Adrenal gland (tissue), 12 donors: ENCODE data around the gene NRP1. TPM values are rescaled to one million over a fixed set of nuclear protein-coding genes. Genes with fewer than 3 reads are reported as not detected.

Experiments used
- DNase-seq, 7 donors: peaks; one replicate each; pipeline ENCODE4 v3.0.0-alpha.2; 2019 to 2020
- H3K27ac ChIP-seq, 5 donors: fragments of 200-600 bp; sonication (generic) in 4 of 5; 1 replicate in 3 of 5; 2 replicates in 2 of 5; pipeline versions ENCODE4 v1.5.1 to v1.8.0; 2016 to 2020; ENCODE audit warnings: mild to moderate bottlenecking in 1 of 5
- H3K27me3 ChIP-seq: fragments of 200-600 bp; 2 replicates; pipeline ENCODE4 v1.8.0; 2021
- H3K36me3 ChIP-seq, 2 donors: fragments of 200-600 bp; replicated peaks in 1 of 2; 1 replicate in 1 of 2; 2 replicates in 1 of 2; pipeline versions ENCODE4 v1.5.1 to v1.8.0; 2018 to 2022
- H3K4me1 ChIP-seq, 2 donors: fragments of 200-600 bp; replicated peaks in 1 of 2; 1 replicate in 1 of 2; 2 replicates in 1 of 2; pipeline versions ENCODE4 v1.5.1 to v1.8.0; 2018 to 2021
- H3K4me3 ChIP-seq, 4 donors: fragments of 200-600 bp; sonication (generic) in 3 of 4; one replicate each; pipeline ENCODE4 v1.5.1; 2016 to 2018
- H3K9me3 ChIP-seq, 3 donors: fragments of 200-600 bp; sonication (generic) in 1 of 3; replicated peaks in 1 of 3; 1 replicate in 2 of 3; 2 replicates in 1 of 3; pipeline versions ENCODE4 v1.5.1 to v1.8.0; 2016 to 2021
- CTCF ChIP-seq, 6 experiments: fragments of 450-650 bp in 4 of 6; fragments of 200-600 bp in 2 of 6; sonication (generic) in 1 of 6; IDR thresholded peaks; 1 replicate in 5 of 6; 2 replicates in 1 of 6; pipeline versions ENCODE4 v1.5.1 to v1.8.0; 2016 to 2021; ENCODE audit warnings: antibody characterized with exemption in 6 of 6, mild to moderate bottlenecking in 2 of 6, moderate library complexity in 1 of 6
- POLR2A ChIP-seq, 2 donors: fragments of 450-650 bp; IDR thresholded peaks; one replicate each; pipeline ENCODE4 v1.6.1; 2017; ENCODE audit warnings: antibody characterized with exemption in 2 of 2, mild to moderate bottlenecking in 2 of 2, moderate library complexity in 1 of 2
- WGBS, 4 donors: extraction: QIAGEN DNeasy Blood & Tissue Kit in 2 of 4; methylation state at CpG; one replicate each; pipeline versions ENCODE4 v1.1.5 to v1.1.7; 2013 to 2017; 5-methylcytosine and 5-hydroxymethylcytosine counted together
- intact Hi-C, 2 donors: fragments of 100-400 bp; cut with DNase I; formaldehyde crosslinking; loops; one replicate each; pipeline versions ENCODE4 v1.14.1 to v1.15.0; 2022 to 2023
- polyA plus RNA-seq, 3 donors: library from polyadenylated mRNA; stranded (reverse); fragments of 200-250 nt in 2 of 3; fragments of 350-450 nt in 1 of 3; fragmentation: Illumina TruSeq in 1 of 3; extraction: RNeasy Lipid Tissue Mini Kit (QIAGEN cat#74804) in 1 of 3; gene quantifications; one replicate each; pipeline ENCODE4 v1.2.3, GENCODE V29; 2013 to 2014
- total RNA-seq, 9 donors: library from RNA; depleted of rRNA in 4 of 9; stranded (reverse); fragments of >200 nt in 4 of 9; fragments of 120-200 nt in 1 of 9; fragmentation: NEBNext Ultra II Directional in 1 of 9; extraction: Animal tissue kit (Norgen Biotek cat#: 25700) in 1 of 9; gene quantifications; one replicate each; pipeline versions ENCODE4 v1.1.0 to v1.2.4, GENCODE V29; 2013 to 2023
- donor health status: healthy with polysubstance abuse.
- donor health status: Bipolar disorder and iron deficiency.
- donor health status: DM: yes; HTN: yes; CAD: no.
- donor health status: DM: no; HTN: no; CAD: no.
- donor health status: DM: no; HTN: no; CAD: no.
- donor health status: DM: yes; HTN: yes; CAD: no.

The NRP1 gene
- total and polyA plus RNA-seq, 12 donors = 20.2 to 151 (median 92.1) TPM

- no peaks in the 10 kb centered on the region for H3K36me3 ChIP-seq
- H3K27ac ChIP-seq = peak overlapping the region in 2 of 5 donors; percentile 55 to 62
- peaks cover 0 to 5% of the 10 kb centered on the region in 2 donors for H3K4me1 ChIP-seq
- no peaks in the 10 kb centered on the region for H3K9me3 ChIP-seq
- H3K4me3 ChIP-seq = no peak overlapping the region
- no peak for TF ChIP-seq CTCF (IDR thresholded peaks at IDR 0.05)
- no peak for TF ChIP-seq POLR2A (IDR thresholded peaks at IDR 0.05)
- 72 to 85% (median 82%) methylated on average over 8 of the region's 8 CpGs for WGBS, 4 donors
- H3K27me3 ChIP-seq = no peaks in the 10 kb centered on the region
- no peak for DNase-seq
- intact Hi-C loops = no loop called here
Observed at GRCh38 chr10:33153251-33153967, 181.1 kb downstream of the NRP1 start.

- H3K36me3 ChIP-seq = no peaks in the 10 kb centered on the region
- H3K4me3 ChIP-seq = no peak overlapping the region
- intact Hi-C loops = no loop called here
- 87 to 92% (median 91%) methylated on average over 4 of the region's 4 CpGs for WGBS, 4 donors
- peak overlapping the region in 1 of 5 donors; percentile 41 for H3K27ac ChIP-seq
- no peak for TF ChIP-seq CTCF (IDR thresholded peaks at IDR 0.05)
- no peak for TF ChIP-seq POLR2A (IDR thresholded peaks at IDR 0.05)
- peaks cover 0 to 5% of the 10 kb centered on the region in 2 donors for H3K4me1 ChIP-seq
- no peaks in the 10 kb centered on the region for H3K9me3 ChIP-seq
- no peak for DNase-seq
- H3K27me3 ChIP-seq = no peaks in the 10 kb centered on the region
Observed at GRCh38 chr10:33152750-33153149, 181.7 kb downstream of the NRP1 start.

GRCh38 chr10:33152146-33152545, 182.3 kb downstream of the NRP1 start:
- DNase-seq = peak in 3 of 7 donors; percentile 16 to 32 (median 22)
- H3K36me3 ChIP-seq = no peaks in the 10 kb centered on the region
- peak overlapping the region in 2 of 5 donors; percentile 41 to 75 for H3K27ac ChIP-seq
- WGBS, 4 donors = 64 to 69% (median 67%) methylated on average over 7 of the region's 7 CpGs
- intact Hi-C loops = no loop called here
- H3K9me3 ChIP-seq = no peaks in the 10 kb centered on the region
- H3K4me1 ChIP-seq = peaks cover 0 to 5% of the 10 kb centered on the region in 2 donors
- H3K4me3 ChIP-seq = no peak overlapping the region
- TF ChIP-seq POLR2A (IDR thresholded peaks at IDR 0.05) (no peak), CTCF (IDR thresholded peaks at IDR 0.05) (no peak)
- H3K27me3 ChIP-seq = no peaks in the 10 kb centered on the region

GRCh38 chr10:33151344-33151864, 183.1 kb downstream of the NRP1 start:
- Histone ChIP-seq H3K4me1 (peaks cover 0 to 5% of the 10 kb centered on the region in 2 donors), H3K9me3 (no peaks in the 10 kb centered on the region), H3K36me3 (no peaks in the 10 kb centered on the region), H3K27me3 (no peaks in the 10 kb centered on the region), H3K27ac (peak overlapping the region in 2 of 5 donors; percentile 41 to 75), H3K4me3 (no peak overlapping the region)
- no peak for TF ChIP-seq CTCF (IDR thresholded peaks at IDR 0.05)
- TF ChIP-seq POLR2A (IDR thresholded peaks at IDR 0.05) = no peak
- intact Hi-C loops = no loop called here
- WGBS, 4 donors = 87 to 93% (median 90%) methylated on average over 3 of the region's 3 CpGs
- no peak for DNase-seq
